HG03469 (cell line): ENCODE measurements around the gene RNF151.

Source experiments
- ATAC-seq: cut with Tn5 transposase; IDR thresholded peaks from one replicate; pipeline ENCODE4 v1.9.1; 2021; ENCODE audit warnings: mild to moderate bottlenecking, moderate library complexity, moderate number of reproducible peaks; ENCODE audit not compliant: unreplicated experiment

The RNF151 gene

DNA sequence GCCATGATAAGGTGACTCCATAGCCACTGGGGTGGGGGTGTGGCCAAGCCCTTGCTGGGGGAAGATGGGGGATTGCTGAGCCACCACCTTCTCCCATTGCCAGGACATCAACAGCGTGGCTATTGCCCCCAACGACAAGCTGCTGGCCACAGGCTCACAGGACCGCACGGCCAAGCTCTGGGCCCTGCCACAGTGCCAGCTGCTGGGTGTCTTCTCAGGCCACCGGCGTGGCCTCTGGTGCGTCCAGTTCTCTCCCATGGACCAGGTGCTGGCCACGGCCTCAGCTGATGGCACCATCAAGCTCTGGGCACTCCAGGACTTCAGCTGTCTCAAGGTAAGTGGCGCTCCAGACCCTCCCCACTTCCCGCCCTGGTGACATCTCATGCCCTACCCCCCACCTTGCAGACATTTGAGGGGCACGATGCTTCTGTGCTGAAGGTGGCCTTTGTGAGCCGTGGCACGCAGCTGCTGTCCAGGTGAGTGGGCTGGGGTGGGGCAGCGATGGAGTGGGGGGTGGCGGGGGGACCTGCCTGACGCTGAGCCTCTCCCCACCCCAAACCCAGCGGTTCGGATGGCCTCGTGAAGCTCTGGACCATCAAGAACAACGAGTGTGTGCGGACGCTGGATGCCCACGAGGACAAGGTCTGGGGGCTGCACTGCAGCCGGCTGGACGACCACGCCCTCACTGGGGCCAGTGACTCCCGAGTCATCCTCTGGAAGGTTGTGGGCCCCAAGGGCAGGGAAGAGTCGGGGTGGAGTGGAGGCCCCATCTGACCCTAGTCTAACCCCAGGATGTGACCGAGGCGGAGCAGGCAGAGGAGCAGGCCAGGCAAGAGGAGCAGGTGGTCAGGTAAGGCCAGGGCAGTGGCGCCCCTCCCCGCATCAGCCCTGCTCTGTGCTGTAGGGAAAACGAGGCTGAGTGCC, 10.6 kb downstream of the RNF151 start:
- ATAC-seq = no peak

GRCh38 chr16:1977875-1978268, 11.2 kb downstream of the RNF151 start:
- ATAC-seq = no peak

- ATAC-seq = no peak
Measured at GRCh38 chr16:1978476-1979120, 11.9 kb downstream of the RNF151 start.

- no peak for ATAC-seq
Measured at GRCh38 chr16:1979271-1980029, 12.8 kb downstream of the RNF151 start.

DNA sequence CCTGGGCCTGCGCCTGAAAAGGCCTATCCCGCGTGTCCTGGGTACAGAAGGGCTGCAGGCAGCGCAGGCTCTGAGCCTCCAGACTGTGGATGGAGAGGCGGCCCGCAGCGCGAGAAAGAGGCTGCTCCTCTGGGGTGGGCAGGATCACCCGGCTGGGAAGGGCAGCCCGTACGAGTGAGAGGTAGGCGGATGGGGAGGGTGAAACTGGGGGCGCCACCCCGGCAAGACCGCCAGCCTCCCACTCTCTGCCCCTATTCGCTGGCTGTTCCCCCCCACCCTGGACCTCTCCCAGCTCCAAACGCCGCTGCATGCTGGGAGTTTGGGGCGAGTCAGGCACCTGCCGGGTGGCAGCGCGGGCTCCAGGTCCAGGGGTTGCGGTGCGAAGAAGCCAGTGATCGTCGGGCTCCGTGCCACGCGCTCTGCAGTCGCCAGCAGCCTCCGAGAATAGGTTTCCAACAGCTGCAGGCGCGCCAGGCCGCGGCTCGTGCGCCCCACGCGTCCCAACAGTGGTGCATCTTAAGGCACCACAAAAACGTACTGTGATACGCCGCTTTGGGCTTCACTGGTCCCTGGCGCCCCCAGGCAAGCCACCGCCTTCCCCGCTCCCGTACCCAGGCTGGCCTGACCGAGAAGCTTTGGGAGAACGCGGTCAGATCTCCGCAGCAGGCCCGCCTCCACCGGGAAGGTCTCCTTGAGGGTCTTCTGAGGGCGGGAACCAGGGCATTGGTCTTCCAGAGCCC, 13.5 kb downstream of the RNF151 start:
- ATAC-seq = no peak

GRCh38 chr16:1980770-1981087, 14.1 kb downstream of the RNF151 start:
- ATAC-seq = no peak

GRCh38 chr16:1981398-1981836, 14.8 kb downstream of the RNF151 start, which contains the start of gene NOXO1:
Gene NOXO1, minus strand, starts transcription at chr16:1981469. Its CDS starts 290 bp downstream, at chr16:1981179.
- no peak for ATAC-seq

- ATAC-seq = no peak
Measured at GRCh38 chr16:1982013-1982433, 15.4 kb downstream of the RNF151 start.

- no peak for ATAC-seq
Measured at GRCh38 chr16:1982991-1983543, 16.4 kb downstream of the RNF151 start.

- ATAC-seq = peak; percentile 38
Measured at GRCh38 chr16:1983544-1984346, 17.1 kb downstream of the RNF151 start, which contains the start of gene GFER. Gene GFER, plus strand, starts transcription at chr16:1984193. Its CDS starts 26 bp downstream, at chr16:1984219.

DNA sequence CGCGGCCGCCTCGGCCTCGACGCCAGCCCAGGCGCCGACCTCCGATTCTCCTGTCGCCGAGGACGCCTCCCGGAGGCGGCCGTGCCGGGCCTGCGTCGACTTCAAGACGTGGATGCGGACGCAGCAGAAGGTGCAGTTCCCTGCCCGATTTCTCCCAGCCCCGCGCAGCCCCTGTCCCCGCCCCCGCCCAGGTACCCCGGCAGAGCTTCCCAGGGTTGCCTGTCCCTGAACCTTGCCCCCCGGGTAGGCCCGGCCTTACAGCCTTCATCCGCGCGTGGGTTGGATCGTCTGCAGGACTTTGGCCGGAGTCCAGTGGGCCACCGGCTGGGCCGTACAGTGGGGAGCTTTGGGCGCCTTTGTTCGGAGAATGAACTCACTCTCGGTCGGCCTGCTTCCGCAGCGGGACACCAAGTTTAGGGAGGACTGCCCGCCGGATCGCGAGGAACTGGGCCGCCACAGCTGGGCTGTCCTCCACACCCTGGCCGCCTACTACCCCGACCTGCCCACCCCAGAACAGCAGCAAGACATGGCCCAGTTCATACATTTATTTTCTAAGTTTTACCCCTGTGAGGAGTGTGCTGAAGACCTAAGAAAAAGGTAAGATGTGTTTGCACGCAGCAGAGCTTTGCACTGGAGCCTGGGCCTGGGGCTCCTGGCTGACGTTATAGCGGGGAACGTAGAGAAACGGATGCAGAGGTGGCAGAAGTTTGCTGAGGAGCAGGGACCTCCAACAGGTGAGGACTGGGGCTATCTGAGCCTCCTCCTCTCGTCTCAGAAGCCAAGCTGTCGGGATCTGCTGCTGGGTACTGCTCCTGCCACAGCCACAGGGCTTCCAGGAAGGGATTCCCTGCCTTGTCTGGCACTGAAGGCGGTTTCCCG, 17.9 kb downstream of the RNF151 start:
- ATAC-seq = peak; percentile 2

GRCh38 chr16:1985466-1986150, 19.0 kb downstream of the RNF151 start:
- no peak for ATAC-seq

GRCh38 chr16:1987198-1987597, 20.5 kb downstream of the RNF151 start:
- no peak for ATAC-seq

DNA sequence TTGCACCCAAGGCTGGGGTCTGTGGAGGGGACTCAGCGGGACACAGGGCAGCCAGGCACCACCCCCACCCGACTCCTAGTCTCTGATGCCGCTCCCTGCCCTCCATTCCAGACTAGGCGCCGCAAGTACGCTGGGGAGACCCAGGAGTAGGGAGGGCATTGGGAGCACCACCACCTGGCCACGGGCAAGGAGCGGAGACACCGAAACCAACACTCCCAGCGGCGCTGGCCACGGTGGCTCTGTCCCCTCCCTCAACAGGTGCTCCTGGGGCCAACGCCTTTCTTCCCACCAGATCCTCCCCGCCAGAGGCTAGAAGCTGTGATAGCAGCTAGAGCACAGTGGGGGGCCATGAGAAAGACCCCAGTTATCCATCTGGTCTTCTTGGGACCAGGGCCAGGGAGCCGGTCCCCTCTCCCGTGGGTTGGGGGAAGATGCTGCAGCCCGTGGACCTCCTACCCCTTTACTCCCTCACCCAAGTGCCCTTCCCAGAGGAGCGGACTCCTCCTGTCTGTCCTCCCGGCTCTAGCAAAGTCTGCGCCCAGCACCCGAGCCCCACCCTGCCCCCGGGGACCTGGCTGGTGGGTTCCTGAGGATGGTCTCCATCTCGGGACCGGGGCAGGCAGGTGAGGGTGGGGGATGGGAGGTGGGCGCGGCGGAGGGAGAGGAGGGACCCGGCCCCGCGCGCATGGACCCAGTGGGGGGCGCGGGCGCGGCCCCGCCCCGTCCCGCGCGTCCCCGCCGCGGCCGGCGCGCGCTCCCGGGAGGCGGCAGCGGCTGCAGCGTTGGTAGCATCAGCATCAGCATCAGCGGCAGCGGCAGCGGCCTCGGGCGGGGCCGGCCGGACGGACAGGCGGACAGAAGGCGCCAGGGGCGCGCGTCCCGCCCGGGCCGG, 22.8 kb downstream of the RNF151 start, which contains the start of gene SYNGR3:
SYNGR3 (plus strand) TSS at position 762 of the 892 bp plus-strand sequence. CDS start 133 bp downstream, outside the sequence.
- ATAC-seq = no peak

DNA sequence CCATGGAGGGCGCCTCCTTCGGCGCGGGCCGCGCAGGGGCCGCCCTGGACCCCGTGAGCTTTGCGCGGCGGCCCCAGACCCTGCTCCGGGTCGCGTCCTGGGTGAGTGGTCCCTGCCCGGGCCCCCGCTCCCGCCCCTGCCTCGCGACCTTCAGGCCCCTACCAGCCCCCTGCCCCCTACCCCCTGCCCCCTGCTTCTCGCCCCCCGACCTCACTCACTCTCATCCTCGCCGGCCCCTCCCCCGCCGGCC, 23.4 kb downstream of the RNF151 start:
- ATAC-seq = no peak

- ATAC-seq = no peak
Measured at GRCh38 chr16:1990351-1991134, 23.9 kb downstream of the RNF151 start.
